Measurements from ENCODE around the gene MYH14. TPM values are rescaled to one million over a fixed set of nuclear protein-coding genes. Genes with fewer than 3 reads are reported as not detected.

Gene MYH14
- polyA plus RNA-seq, 1 of the 3 experiments (the other 2 are of a cell fraction): 0.02 TPM

DNA sequence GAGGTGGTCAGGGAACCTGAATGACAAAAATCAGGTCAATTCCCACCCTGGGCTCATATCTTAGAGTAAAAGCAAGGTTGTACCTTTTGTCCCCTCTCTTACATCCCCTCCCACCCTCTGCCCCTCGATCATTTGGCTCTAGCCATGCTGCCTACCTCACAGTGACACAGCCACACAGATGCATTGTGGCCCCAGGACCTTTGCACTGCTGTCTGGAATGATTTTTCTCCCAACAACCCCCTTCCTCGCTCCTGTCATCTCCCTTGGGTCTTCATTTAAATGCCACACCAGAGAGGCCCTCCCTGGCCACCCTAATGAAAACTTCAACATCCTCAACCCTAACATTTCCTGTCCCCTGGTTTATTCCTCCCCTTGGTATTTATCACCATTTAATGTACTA, 4.3 kb downstream of the MYH14 start:
- Histone ChIP-seq H3K4me3 (ENCODE audit: low read depth in 2 of 2, low read length in 1 of 2) (no peak overlapping the region), H3K9me2 (no peaks in the 10 kb centered on the region), H3K4me1 (ENCODE audit: control insufficient read depth in 1 of 2, insufficient read depth in 2 of 2, low read depth in 1 of 2, low read length in 1 of 2) (no peaks in the 10 kb centered on the region), H3F3A (replicated peaks; ENCODE audit: insufficient read depth) (no peaks in the 10 kb centered on the region), H3K27ac (ENCODE audit: low read depth in 2 of 2, low read length in 1 of 2) (no peak overlapping the region), H4K20me1 (ENCODE audit: insufficient read depth) (no peaks in the 10 kb centered on the region), H2AFZ (ENCODE audit: low read depth) (no peak overlapping the region), H3K4me2 (no peak overlapping the region), H3K27me3 (ENCODE audit: insufficient read depth) (peaks cover 53% of the 10 kb centered on the region), H3K79me2 (ENCODE audit: insufficient read depth) (no peaks in the 10 kb centered on the region), H3K9me3 (no peaks in the 10 kb centered on the region), H3K36me3 (replicated peaks in 1 of 2; ENCODE audit: control insufficient read depth in 1 of 2, insufficient read depth in 2 of 2, low read length in 1 of 2) (no peaks in the 10 kb centered on the region), H3K9ac (no peak overlapping the region)
- no peak for DNase-seq
- ChIA-PET POLR2A (no interaction called here), CTCF (no interaction called here)
- WGBS (ENCODE audit: low lambda C conversion rate): 13% methylated on average over 2 of the region's 2 CpGs
- TF ChIP-seq TAF1 (IDR thresholded peaks at IDR 0.05; ENCODE audit: borderline replicate concordance, low read depth, low read length): no peak

DNA sequence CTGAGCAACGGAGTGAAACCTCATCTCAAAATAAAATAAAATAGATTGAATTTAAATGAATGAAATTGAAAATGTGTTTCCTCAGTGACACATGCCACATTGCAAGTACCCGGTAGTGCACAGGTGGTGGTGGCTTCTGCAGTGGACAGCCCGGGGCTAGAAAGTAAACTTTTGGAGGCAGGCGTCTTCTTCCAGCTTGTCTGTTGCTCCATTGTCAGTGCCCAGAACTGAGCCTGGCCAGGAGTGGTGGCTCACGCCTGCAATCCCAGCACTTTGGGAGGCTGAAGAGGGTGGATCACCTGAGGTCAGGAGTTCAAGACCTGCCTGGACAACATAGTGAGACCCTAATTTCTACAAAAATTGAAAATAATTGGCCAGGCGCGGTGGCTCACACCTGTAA, 5.7 kb downstream of the MYH14 start:
- Histone ChIP-seq H3F3A (replicated peaks; ENCODE audit: insufficient read depth) (no peaks in the 10 kb centered on the region), H3K4me3 (ENCODE audit: low read depth in 2 of 2, low read length in 1 of 2) (no peak overlapping the region), H3K9me2 (no peaks in the 10 kb centered on the region), H3K4me1 (ENCODE audit: control insufficient read depth in 1 of 2, insufficient read depth in 2 of 2, low read depth in 1 of 2, low read length in 1 of 2) (no peaks in the 10 kb centered on the region), H3K9ac (no peak overlapping the region), H3K36me3 (replicated peaks in 1 of 2; ENCODE audit: control insufficient read depth in 1 of 2, insufficient read depth in 2 of 2, low read length in 1 of 2) (no peaks in the 10 kb centered on the region), H3K27ac (ENCODE audit: low read depth in 2 of 2, low read length in 1 of 2) (no peak overlapping the region), H4K20me1 (ENCODE audit: insufficient read depth) (no peaks in the 10 kb centered on the region), H3K9me3 (no peaks in the 10 kb centered on the region), H3K79me2 (ENCODE audit: insufficient read depth) (no peaks in the 10 kb centered on the region), H2AFZ (ENCODE audit: low read depth) (no peak overlapping the region), H3K4me2 (no peak overlapping the region), H3K27me3 (ENCODE audit: insufficient read depth) (peaks cover 53% of the 10 kb centered on the region)
- POLR2A ChIA-PET: no interaction called here
- WGBS (ENCODE audit: low lambda C conversion rate): 37% methylated on average over 7 of the region's 7 CpGs
- CTCF ChIA-PET: no interaction called here
- TF ChIP-seq, protein P1, sequence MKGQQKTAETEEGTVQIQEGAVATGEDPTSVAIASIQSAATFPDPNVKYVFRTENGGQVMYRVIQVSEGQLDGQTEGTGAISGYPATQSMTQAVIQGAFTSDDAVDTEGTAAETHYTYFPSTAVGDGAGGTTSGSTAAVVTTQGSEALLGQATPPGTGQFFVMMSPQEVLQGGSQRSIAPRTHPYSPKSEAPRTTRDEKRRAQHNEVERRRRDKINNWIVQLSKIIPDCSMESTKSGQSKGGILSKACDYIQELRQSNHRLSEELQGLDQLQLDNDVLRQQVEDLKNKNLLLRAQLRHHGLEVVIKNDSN (IDR thresholded peaks at IDR 0.05; ENCODE audit: borderline replicate concordance, low read depth): no peak
- TF ChIP-seq, protein P2, sequence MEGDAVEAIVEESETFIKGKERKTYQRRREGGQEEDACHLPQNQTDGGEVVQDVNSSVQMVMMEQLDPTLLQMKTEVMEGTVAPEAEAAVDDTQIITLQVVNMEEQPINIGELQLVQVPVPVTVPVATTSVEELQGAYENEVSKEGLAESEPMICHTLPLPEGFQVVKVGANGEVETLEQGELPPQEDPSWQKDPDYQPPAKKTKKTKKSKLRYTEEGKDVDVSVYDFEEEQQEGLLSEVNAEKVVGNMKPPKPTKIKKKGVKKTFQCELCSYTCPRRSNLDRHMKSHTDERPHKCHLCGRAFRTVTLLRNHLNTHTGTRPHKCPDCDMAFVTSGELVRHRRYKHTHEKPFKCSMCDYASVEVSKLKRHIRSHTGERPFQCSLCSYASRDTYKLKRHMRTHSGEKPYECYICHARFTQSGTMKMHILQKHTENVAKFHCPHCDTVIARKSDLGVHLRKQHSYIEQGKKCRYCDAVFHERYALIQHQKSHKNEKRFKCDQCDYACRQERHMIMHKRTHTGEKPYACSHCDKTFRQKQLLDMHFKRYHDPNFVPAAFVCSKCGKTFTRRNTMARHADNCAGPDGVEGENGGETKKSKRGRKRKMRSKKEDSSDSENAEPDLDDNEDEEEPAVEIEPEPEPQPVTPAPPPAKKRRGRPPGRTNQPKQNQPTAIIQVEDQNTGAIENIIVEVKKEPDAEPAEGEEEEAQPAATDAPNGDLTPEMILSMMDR (IDR thresholded peaks at IDR 0.05): no peak
- no peak for TF ChIP-seq YY1 (IDR thresholded peaks at IDR 0.05; ENCODE audit: low read depth)
- no peak for TF ChIP-seq CHD2 (IDR thresholded peaks at IDR 0.05; ENCODE audit: low read length, partially characterized antibody)
- no peak for TF ChIP-seq MXI1 (IDR thresholded peaks at IDR 0.05; ENCODE audit: low read depth, low read length)
- TF ChIP-seq JUND (IDR thresholded peaks at IDR 0.05): no peak
- no peak for TF ChIP-seq SMC3 (IDR thresholded peaks at IDR 0.05; ENCODE audit: low read depth, low read length)
- TF ChIP-seq, protein P3, sequence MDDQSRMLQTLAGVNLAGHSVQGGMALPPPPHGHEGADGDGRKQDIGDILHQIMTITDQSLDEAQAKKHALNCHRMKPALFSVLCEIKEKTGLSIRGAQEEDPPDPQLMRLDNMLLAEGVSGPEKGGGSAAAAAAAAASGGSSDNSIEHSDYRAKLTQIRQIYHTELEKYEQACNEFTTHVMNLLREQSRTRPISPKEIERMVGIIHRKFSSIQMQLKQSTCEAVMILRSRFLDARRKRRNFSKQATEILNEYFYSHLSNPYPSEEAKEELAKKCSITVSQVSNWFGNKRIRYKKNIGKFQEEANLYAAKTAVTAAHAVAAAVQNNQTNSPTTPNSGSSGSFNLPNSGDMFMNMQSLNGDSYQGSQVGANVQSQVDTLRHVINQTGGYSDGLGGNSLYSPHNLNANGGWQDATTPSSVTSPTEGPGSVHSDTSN (IDR thresholded peaks at IDR 0.05): no peak
- TF ChIP-seq ELF1 (IDR thresholded peaks at IDR 0.05): no peak
- no peak for TF ChIP-seq FOSL2 (IDR thresholded peaks at IDR 0.05; ENCODE audit: borderline replicate concordance, low read depth)
- DNase-seq: no peak

Measured in SK-N-SH (cell line).